WTC11 (cell line): Measurements from ENCODE around the gene CACNG1. TPM values are rescaled to one million over a fixed set of nuclear protein-coding genes. Genes with fewer than 3 reads are reported as not detected.

ENCODE experiments used
- ATAC-seq: fragments of 200-7000 bp; cut with Tn5 transposase; 2 replicates; pipeline ENCODE4 v1.10.0; 2021; ENCODE audit warnings: mild to moderate bottlenecking, moderate library complexity
- CTCF ChIA-PET: fragments of 300-600 bp; sonication (Branson Sonifier 250); formaldehyde crosslinking; loops from one replicate; lab custom pipeline; 2021; ENCODE audit warnings: antibody characterized with exemption; lab: Charles Lee
- POLR2A ChIA-PET: fragments of 350-600 bp; sonication (Branson Sonifier 250); formaldehyde crosslinking; loops from one replicate; lab custom pipeline; 2021; ENCODE audit warnings: antibody characterized with exemption; lab: Charles Lee
- DNase-seq: peaks from one replicate; pipeline ENCODE4 v3.0.0; 2021; ENCODE audit warnings: low spot score
- H3K27ac Mint-ChIP-seq: 2 replicates; pipeline ENCODE4 v1.8.0; 2021; ENCODE audit warnings: mixed read lengths
- H3K27me3 Mint-ChIP-seq: 2 replicates; pipeline ENCODE4 v1.8.0; 2021; ENCODE audit warnings: low read depth, mild to moderate bottlenecking, moderate library complexity, mixed read lengths
- H3K36me3 Mint-ChIP-seq: 2 replicates; pipeline ENCODE4 v1.8.0; 2021; ENCODE audit warnings: mixed read lengths
- H3K4me1 Mint-ChIP-seq: 2 replicates; pipeline ENCODE4 v1.8.0; 2022; ENCODE audit warnings: mixed read lengths
- H3K4me3 Mint-ChIP-seq: 2 replicates; pipeline ENCODE4 v1.8.0; 2021; ENCODE audit warnings: mild to moderate bottlenecking, moderate library complexity, mixed read lengths
- H3K9me3 Mint-ChIP-seq: 2 replicates; pipeline ENCODE4 v1.8.0; 2021; ENCODE audit warnings: mixed read lengths
- AR ChIP-seq: fragments of 250-450 bp; sonication (Bioruptor Pico); IDR thresholded peaks from 2 replicates; pipeline ENCODE4 v1.9.0; 2021; ENCODE audit warnings: mild to moderate bottlenecking
- ATF6 ChIP-seq: sonication (generic); formaldehyde crosslinking; IDR thresholded peaks from 2 replicates; pipeline ENCODE4 v1.8.1; 2023; ENCODE audit warnings: mild to moderate bottlenecking, missing genetic modification reagents
- CTCF ChIP-seq: fragments of 200-600 bp; IDR thresholded peaks from 2 replicates; pipeline ENCODE4 v1.8.0; 2022; ENCODE audit warnings: antibody characterized with exemption
- FOXJ3 ChIP-seq: sonication (generic); formaldehyde crosslinking; IDR thresholded peaks from 2 replicates; pipeline ENCODE4 v1.9.0; 2021; ENCODE audit warnings: missing genetic modification reagents, mild to moderate bottlenecking, borderline replicate concordance
- FOXP1 ChIP-seq: sonication (generic); formaldehyde crosslinking; IDR thresholded peaks from 2 replicates; pipeline ENCODE4 v1.8.0; 2022; ENCODE audit warnings: missing genetic modification reagents, mild to moderate bottlenecking, moderate library complexity, borderline replicate concordance
- IRF2 ChIP-seq: sonication (generic); formaldehyde crosslinking; IDR thresholded peaks from 2 replicates; pipeline ENCODE4 v1.8.0; 2022; ENCODE audit warnings: low read depth, missing genetic modification reagents, borderline replicate concordance
- KAT7 ChIP-seq: sonication (generic); formaldehyde crosslinking; IDR thresholded peaks from 2 replicates; pipeline ENCODE4 v1.8.1; 2023; ENCODE audit warnings: missing genetic modification reagents, mild to moderate bottlenecking, borderline replicate concordance
- MAX ChIP-seq: sonication (generic); formaldehyde crosslinking; IDR thresholded peaks from 2 replicates; pipeline ENCODE4 v1.8.0; 2022; ENCODE audit warnings: mild to moderate bottlenecking, missing genetic modification reagents
- MLX ChIP-seq: sonication (generic); formaldehyde crosslinking; IDR thresholded peaks from 2 replicates; pipeline ENCODE4 v1.8.1; 2023; ENCODE audit warnings: mild to moderate bottlenecking, missing genetic modification reagents, moderate library complexity
- NFE2L1 ChIP-seq: sonication (generic); formaldehyde crosslinking; IDR thresholded peaks from 2 replicates; pipeline ENCODE4 v1.8.1; 2023; ENCODE audit warnings: missing genetic modification reagents
- RELA ChIP-seq: sonication (generic); formaldehyde crosslinking; IDR thresholded peaks from 2 replicates; pipeline ENCODE4 v1.8.1; 2022; ENCODE audit warnings: missing genetic modification reagents, mild to moderate bottlenecking, borderline replicate concordance
- RORB ChIP-seq: fragments of 250-450 bp; sonication (Bioruptor Pico); IDR thresholded peaks from 2 replicates; pipeline ENCODE4 v1.9.0; 2021; ENCODE audit warnings: mild to moderate bottlenecking
- SP1 ChIP-seq: sonication (generic); formaldehyde crosslinking; conservative IDR thresholded peaks from 2 replicates; pipeline ENCODE4 v1.8.1; 2022; ENCODE audit warnings: missing genetic modification reagents
- TP53 ChIP-seq: sonication (generic); formaldehyde crosslinking; IDR thresholded peaks from 2 replicates; pipeline ENCODE4 v1.8.1; 2023; ENCODE audit warnings: mild to moderate bottlenecking, missing genetic modification reagents
- USF2 ChIP-seq: sonication (generic); formaldehyde crosslinking; IDR thresholded peaks from 2 replicates; pipeline ENCODE4 v1.8.1; 2023; ENCODE audit warnings: mild to moderate bottlenecking, missing genetic modification reagents, moderate library complexity
- total RNA-seq: library from RNA; stranded (reverse); gene quantifications from 3 replicates; pipeline ENCODE4 v1.2.3, GENCODE V29; 2021

Gene CACNG1
- total RNA-seq, 1 experiment from 2014 or later = not detected

- Mint-ChIP-seq H3K9me3 (peaks cover 17% of the 10 kb centered on the region), H3K4me1 (no peaks in the 10 kb centered on the region), H3K36me3 (no peaks in the 10 kb centered on the region), H3K27ac (no peak overlapping the region), H3K27me3 (peaks cover 5% of the 10 kb centered on the region; the same call in 1 of the 2 replicates), H3K4me3 (no peak overlapping the region)
- no peak for TF ChIP-seq FOXJ3 (CRISPR knock-in tag)
- no peak for TF ChIP-seq MAX (CRISPR knock-in tag)
- TF ChIP-seq KAT7 (CRISPR knock-in tag) = no peak
- TF ChIP-seq RELA = no peak
- no peak for TF ChIP-seq CTCF
- TF ChIP-seq ATF6 (CRISPR knock-in tag) = no peak
- no peak for TF ChIP-seq FOXP1
- no peak for TF ChIP-seq AR (CRISPR knock-in tag)
- TF ChIP-seq SP1 (CRISPR knock-in tag) = no peak
- TF ChIP-seq TP53 (CRISPR knock-in tag) = no peak
- POLR2A ChIA-PET = no interaction called here
- DNase-seq (no peak), ATAC-seq (no peak)
- CTCF ChIA-PET = interaction anchor here (1.2 to 2.5 kb wide), 2 partner anchors 12 kb away, joined by 3 to 9 read pairs; no protein-coding TSS in a partner anchor
These were observed 40.2 kb upstream of the CACNG1 start for GRCh38 chr17:67004181-67004580.

GRCh38 chr17:67007266-67007665 is 37.1 kb upstream of the CACNG1 start:
- no peak for ATAC-seq
- CTCF ChIA-PET = interaction anchor here (3.3 kb wide), 1 partner anchor 9 kb away, joined by 14 read pairs; no protein-coding TSS in a partner anchor
- POLR2A ChIA-PET = no interaction called here

More at GRCh38 chr17:67007266-67007665, 37.1 kb upstream of the CACNG1 start:
- DNase-seq = no peak
- no peaks in the 10 kb centered on the region for H3K36me3 Mint-ChIP-seq
- TF ChIP-seq MLX (no peak), RORB (CRISPR knock-in tag) (no peak), NFE2L1 (CRISPR knock-in tag) (no peak), IRF2 (CRISPR knock-in tag) (no peak), USF2 (CRISPR knock-in tag) (no peak)
- TF ChIP-seq, all 79 proteins: peak for 0
- Mint-ChIP-seq H3K4me1 (no peaks in the 10 kb centered on the region), H3K27ac (no peak overlapping the region), H3K27me3 (peaks cover 4% of the 10 kb centered on the region; the same call in 1 of the 2 replicates), H3K9me3 (peaks cover 13% of the 10 kb centered on the region), H3K4me3 (no peak overlapping the region)
